GM23338 (cell line): ENCODE results near the gene DENND4B. TPM values are rescaled to one million over a fixed set of nuclear protein-coding genes. Genes with fewer than 3 reads are reported as not detected.

Source experiments
- ATAC-seq: fragments of 200-7000 bp; cut with Tn5 transposase; 3 replicates; pipeline ENCODE4 v1.9.1; 2020
- DNase-seq: peaks from one replicate; pipeline ENCODE4 v3.0.0-alpha.2; 2015; ENCODE audit warnings: low spot score
- H2AFZ ChIP-seq: fragments of 200-600 bp; sonication (generic); 2 replicates; pipeline ENCODE4 v1.8.0; 2016; ENCODE audit warnings: antibody characterized with exemption, mild to moderate bottlenecking, moderate library complexity
- H3F3A ChIP-seq: fragments of 200-600 bp; sonication (generic); replicated peaks from 2 replicates; pipeline ENCODE4 v1.8.0; 2017; ENCODE audit warnings: antibody characterized with exemption, mixed run types, low read depth
- H3K27ac ChIP-seq: fragments of 200-600 bp; sonication (generic); 2 replicates; pipeline ENCODE4 v1.6.1; 2016; ENCODE audit warnings: low read depth
- H3K27me3 ChIP-seq: fragments of 200-600 bp; sonication (generic); 2 replicates; pipeline ENCODE4 v1.8.0; 2016; ENCODE audit warnings: mild to moderate bottlenecking, mixed run types, moderate library complexity; ENCODE audit not compliant: insufficient read depth
- H3K36me3 ChIP-seq: fragments of 200-600 bp; sonication (generic); 2 replicates; pipeline ENCODE4 v1.8.0; 2016; ENCODE audit warnings: mild to moderate bottlenecking; ENCODE audit not compliant: insufficient read depth
- H3K4me1 ChIP-seq: fragments of 200-600 bp; sonication (generic); 2 replicates; pipeline ENCODE4 v1.8.0; 2016; ENCODE audit warnings: mild to moderate bottlenecking, moderate library complexity; ENCODE audit not compliant: insufficient read depth
- H3K4me2 ChIP-seq: fragments of 200-600 bp; sonication (generic); 2 replicates; pipeline ENCODE4 v1.7.1; 2017; ENCODE audit warnings: mixed run types
- H3K4me3 ChIP-seq: fragments of 200-600 bp; sonication (generic); 2 replicates; pipeline ENCODE4 v1.6.1; 2016; ENCODE audit warnings: mixed run types
- H3K79me2 ChIP-seq: fragments of 200-600 bp; sonication (generic); replicated peaks from 2 replicates; pipeline ENCODE4 v1.8.0; 2017; ENCODE audit warnings: mild to moderate bottlenecking; ENCODE audit not compliant: insufficient read depth
- H3K9me2 ChIP-seq: fragments of 200-600 bp; sonication (generic); 2 replicates; pipeline ENCODE4 v1.8.0; 2017; ENCODE audit not compliant: insufficient read depth
- H4K20me1 ChIP-seq: fragments of 200-600 bp; sonication (generic); replicated peaks from 2 replicates; pipeline ENCODE4 v1.8.0; 2017; ENCODE audit warnings: mild to moderate bottlenecking; ENCODE audit not compliant: insufficient read depth
- H3K27ac Mint-ChIP-seq: 2 replicates; pipeline ENCODE4 v1.8.0; 2020; ENCODE audit warnings: inconsistent platforms, mild to moderate bottlenecking, moderate library complexity, mixed read lengths
- H3K27me3 Mint-ChIP-seq: 3 replicates; pipeline ENCODE4 v1.8.0; 2022; ENCODE audit warnings: low read depth, mild to moderate bottlenecking, moderate library complexity, mixed read lengths, inconsistent platforms; ENCODE audit not compliant: insufficient read depth, poor library complexity
- H3K36me3 Mint-ChIP-seq: 3 replicates; pipeline ENCODE4 v1.8.0; 2021; ENCODE audit warnings: low read depth, mild to moderate bottlenecking, inconsistent platforms, moderate library complexity, mixed read lengths
- H3K4me1 Mint-ChIP-seq: 3 replicates; pipeline ENCODE4 v1.8.0; 2020; ENCODE audit warnings: mild to moderate bottlenecking, inconsistent platforms, mixed read lengths
- H3K4me3 Mint-ChIP-seq: 3 replicates; pipeline ENCODE4 v1.8.0; 2021; ENCODE audit warnings: moderate library complexity, mild to moderate bottlenecking, inconsistent platforms, mixed read lengths
- H3K9me3 Mint-ChIP-seq: 3 replicates; pipeline ENCODE4 v1.8.0; 2020; ENCODE audit warnings: moderate library complexity, mild to moderate bottlenecking, inconsistent platforms, mixed read lengths
- CTCF ChIP-seq, 2 experiments: fragments of 200-600 bp in 1 of 2; sonication (generic) in 1 of 2; conservative IDR thresholded peaks; 2 replicates each; pipeline versions ENCODE4 v1.5.1 to v1.6.1; 2016 to 2017; ENCODE audit warnings: antibody characterized with exemption in 2 of 2, low read depth in 2 of 2, mild to moderate bottlenecking in 2 of 2, moderate library complexity in 1 of 2
- EZH2 ChIP-seq: fragments of 200-600 bp; sonication (generic); IDR thresholded peaks from one replicate; pipeline ENCODE4 v1.8.0; 2017; ENCODE audit warnings: antibody characterized with exemption, mild to moderate bottlenecking, low read depth; ENCODE audit not compliant: unreplicated experiment
- EZH2phosphoT487 ChIP-seq: fragments of 200-600 bp; sonication (generic); IDR thresholded peaks from one replicate; pipeline ENCODE4 v1.8.1; 2018; ENCODE audit warnings: antibody characterized with exemption; ENCODE audit not compliant: unreplicated experiment
- NANOG ChIP-seq: IDR thresholded peaks from 2 replicates; pipeline ENCODE4 v1.6.1; 2016; ENCODE audit warnings: antibody characterized with exemption, borderline replicate concordance
- POLR2AphosphoS5 ChIP-seq: IDR thresholded peaks from 2 replicates; pipeline ENCODE4 v1.6.1; 2016; ENCODE audit warnings: antibody characterized with exemption, low read depth
- REST ChIP-seq: IDR thresholded peaks from one replicate; pipeline ENCODE4 v1.6.1; 2018; ENCODE audit warnings: antibody characterized with exemption; ENCODE audit not compliant: unreplicated experiment
- ZNF114 ChIP-seq: fragments of 250-450 bp; sonication (Bioruptor Pico); IDR thresholded peaks from 2 replicates; pipeline ENCODE4 v1.5.0; 2020; ENCODE audit warnings: mild to moderate bottlenecking, moderate library complexity
- ZNF331 ChIP-seq: fragments of 250-450 bp; sonication (Bioruptor Pico); IDR thresholded peaks from 2 replicates; pipeline ENCODE4 v1.5.0; 2020; ENCODE audit warnings: low read depth, mild to moderate bottlenecking, moderate library complexity
- polyA plus RNA-seq: library from polyadenylated mRNA; unstranded; fragments of >200 nt; fragmentation: Nextera tagmentation; extraction: Ambion mirVana; gene quantifications from 2 replicates; pipeline ENCODE4 v1.2.1, GENCODE V29; 2016
- total RNA-seq: library from RNA; depleted of rRNA; stranded (reverse); fragments of >200 nt; shearing (Covaris generic); gene quantifications from 2 replicates; pipeline ENCODE4 v1.2.3, GENCODE V29; 2014
- TF ChIP-seq, protein P1 (sequence below): IDR thresholded peaks from 2 replicates; pipeline ENCODE4 v1.6.1; 2016; ENCODE audit warnings: antibody characterized with exemption

Gene DENND4B
- total and polyA plus RNA-seq, 2 experiments from 2014 or later: 29.4 to 57.0 TPM

DNA sequence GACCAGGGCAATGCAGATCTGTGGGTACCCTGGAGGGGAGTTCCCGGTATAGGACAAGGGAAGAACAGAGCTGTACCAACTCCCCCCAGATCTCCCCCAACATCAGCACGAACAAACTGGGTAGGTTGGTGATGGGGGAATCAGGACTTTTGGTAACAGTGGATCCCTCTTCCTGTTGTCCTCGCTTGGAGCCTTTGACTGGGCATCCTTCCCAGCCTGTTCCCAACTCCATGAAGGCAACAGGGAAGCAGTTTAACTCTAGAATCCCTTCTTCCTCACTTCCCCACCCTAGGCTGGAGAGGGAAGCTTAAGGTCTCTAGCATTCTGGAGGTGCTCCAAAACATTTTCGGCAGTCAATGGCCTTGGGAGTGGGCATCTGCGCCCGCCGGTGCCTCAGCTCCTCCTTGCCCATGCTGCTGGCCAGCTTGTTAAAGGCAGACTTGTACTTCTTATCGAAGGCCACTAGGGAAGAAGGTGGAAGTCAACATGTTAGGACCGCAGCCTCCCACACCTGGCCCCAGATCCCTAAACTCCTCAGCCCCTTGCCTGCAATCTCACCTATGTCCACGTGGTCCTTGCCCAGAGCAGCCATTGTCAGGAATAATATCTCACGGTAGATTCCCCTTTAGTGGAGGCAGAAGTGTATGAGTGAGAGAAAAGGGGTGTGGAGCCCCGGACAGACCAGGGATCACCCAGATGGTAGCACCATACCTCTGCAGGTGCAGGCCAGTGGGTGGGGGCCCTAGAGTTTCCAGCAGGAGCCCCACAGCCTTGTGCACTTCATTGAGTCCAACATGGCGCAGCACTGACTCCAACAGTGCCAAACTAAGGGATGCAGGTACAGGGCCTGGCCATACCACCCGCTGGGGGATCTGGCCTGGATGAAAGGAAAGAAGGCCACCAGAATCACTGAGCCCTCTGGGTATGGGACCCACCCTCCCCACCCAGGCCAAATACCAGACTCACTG is 16.3 kb downstream of the DENND4B start (continued):
- TF ChIP-seq EZH2phosphoT487: no peak
- TF ChIP-seq ZNF331: no peak
- TF ChIP-seq CTCF (conservative IDR thresholded peaks at IDR 0.05; ENCODE audit: low read depth in 2 of 2): no peak
- TF ChIP-seq, protein P1, sequence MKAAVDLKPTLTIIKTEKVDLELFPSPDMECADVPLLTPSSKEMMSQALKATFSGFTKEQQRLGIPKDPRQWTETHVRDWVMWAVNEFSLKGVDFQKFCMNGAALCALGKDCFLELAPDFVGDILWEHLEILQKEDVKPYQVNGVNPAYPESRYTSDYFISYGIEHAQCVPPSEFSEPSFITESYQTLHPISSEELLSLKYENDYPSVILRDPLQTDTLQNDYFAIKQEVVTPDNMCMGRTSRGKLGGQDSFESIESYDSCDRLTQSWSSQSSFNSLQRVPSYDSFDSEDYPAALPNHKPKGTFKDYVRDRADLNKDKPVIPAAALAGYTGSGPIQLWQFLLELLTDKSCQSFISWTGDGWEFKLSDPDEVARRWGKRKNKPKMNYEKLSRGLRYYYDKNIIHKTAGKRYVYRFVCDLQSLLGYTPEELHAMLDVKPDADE: no peak

DNA sequence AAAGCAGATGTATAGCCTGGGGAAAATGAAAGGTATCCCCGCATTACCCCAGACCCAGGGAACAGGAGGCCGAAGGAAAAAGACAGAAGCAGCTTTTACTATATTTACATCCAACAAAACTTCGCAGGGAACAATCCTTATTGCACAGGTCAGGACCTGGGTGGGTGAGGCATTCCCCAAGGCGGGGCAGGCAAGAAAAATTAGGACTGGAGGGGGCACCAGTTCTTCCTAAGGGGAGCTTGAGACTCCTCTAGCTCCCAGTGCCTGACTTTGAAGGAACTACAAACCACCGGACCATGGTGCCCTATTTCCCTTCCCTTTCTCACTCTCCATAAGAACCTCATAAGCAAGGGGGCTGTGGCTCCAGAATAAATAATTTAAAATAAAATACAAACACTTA is 17.1 kb downstream of the DENND4B start:
- H3K27ac Mint-ChIP-seq: no peak overlapping the region

More for the DNA sequence above, 17.1 kb downstream of the DENND4B start:
- no peak overlapping the region for H3K4me3 ChIP-seq
- no peak overlapping the region for H3K4me2 ChIP-seq
- no peak for ATAC-seq
- H2AFZ ChIP-seq: no peak overlapping the region
- H3K79me2 ChIP-seq: no peaks in the 10 kb centered on the region
- Mint-ChIP-seq H3K4me3 (no peak overlapping the region), H3K4me1 (no peaks in the 10 kb centered on the region), H3K9me3 (no peaks in the 10 kb centered on the region), H3K27me3 (peaks cover 4% of the 10 kb centered on the region), H3K36me3 (peaks cover 32% of the 10 kb centered on the region)
- no peak for DNase-seq
- no peak overlapping the region for H3K27ac ChIP-seq
- H3K27me3 ChIP-seq: no peaks in the 10 kb centered on the region
- no peaks in the 10 kb centered on the region; the same call in 1 of the 2 replicates for H4K20me1 ChIP-seq
- H3K36me3 ChIP-seq: no peaks in the 10 kb centered on the region
- H3K9me2 ChIP-seq: no peaks in the 10 kb centered on the region
- TF ChIP-seq ZNF331: no peak
- no peak for TF ChIP-seq CTCF (conservative IDR thresholded peaks at IDR 0.05; ENCODE audit: low read depth in 2 of 2)
- no peak for TF ChIP-seq NANOG
- no peak for TF ChIP-seq REST
- TF ChIP-seq POLR2AphosphoS5: no peak
- no peak for TF ChIP-seq EZH2phosphoT487
- TF ChIP-seq ZNF114 (CRISPR knock-in tag): no peak
- TF ChIP-seq EZH2: no peak
- H3F3A ChIP-seq: 0 out of 2 replicates have a peak, but pooled peaks cover 6% of the 10 kb centered on the region
- peaks cover 4% of the 10 kb centered on the region; the same call in 1 of the 2 replicates for H3K4me1 ChIP-seq
